ENCODE data around the gene MED31. TPM values are rescaled to one million over a fixed set of nuclear protein-coding genes. Genes with fewer than 3 reads are reported as not detected.
A peak's percentile ranks its signal among the peaks of the same experiment; 100 is the strongest.

The MED31 gene
- total RNA-seq, 1 donor from 2014 or later, result 21.0 TPM

GRCh38 chr17:6610011-6610410, 41.4 kb downstream of the MED31 start:
- H3K9me3 Mint-ChIP-seq (ENCODE audit: unreplicated experiment), result no peaks in the 10 kb centered on the region
- H3K36me3 Mint-ChIP-seq (ENCODE audit: low read depth, unreplicated experiment), result peaks cover 20% of the 10 kb centered on the region
- H3K27ac ChIP-seq (ENCODE audit: low read depth, low read length), result no peak overlapping the region
- H3K27me3 Mint-ChIP-seq (ENCODE audit: low read depth, unreplicated experiment), result no peaks in the 10 kb centered on the region
- H3K4me1 Mint-ChIP-seq (ENCODE audit: low read depth, unreplicated experiment), result peaks cover 14% of the 10 kb centered on the region
- FAIRE-seq, result no peak
- no peaks in the 10 kb centered on the region for H3K27me3 ChIP-seq (ENCODE audit: insufficient read depth, low read length)
- DNase-seq (ENCODE audit: low read depth), result peak; percentile 54
- TF ChIP-seq EZH2 (IDR thresholded peaks at IDR 0.05; ENCODE audit: insufficient read depth, low read length), result no peak
- TF ChIP-seq CTCF (IDR thresholded peaks at IDR 0.05; ENCODE audit: insufficient read depth, low read depth, low read length), result no peak
- H3K4me3 ChIP-seq (ENCODE audit: insufficient read depth, low read depth, low read length), result no peak overlapping the region
- no peak overlapping the region for H3K9ac ChIP-seq (ENCODE audit: low read length)
- H3K4me1 ChIP-seq (ENCODE audit: insufficient read depth, low read length), result peaks cover 5% of the 10 kb centered on the region
- H3K79me2 ChIP-seq (ENCODE audit: insufficient read depth, low read length), result peaks cover 5% of the 10 kb centered on the region
- peaks cover 45% of the 10 kb centered on the region for H3K36me3 ChIP-seq (ENCODE audit: insufficient read depth, low read length)
- H2AFZ ChIP-seq (ENCODE audit: low read depth, low read length), result no peak overlapping the region
- no peaks in the 10 kb centered on the region for H3K9me3 ChIP-seq (ENCODE audit: insufficient read depth, low read depth, low read length)
- peak overlapping the region; percentile 50 for H3K27ac Mint-ChIP-seq (ENCODE audit: unreplicated experiment)
- peak overlapping the region; percentile 37 for H3K4me2 ChIP-seq (ENCODE audit: low read length)
- no peak overlapping the region for H3K4me3 Mint-ChIP-seq (ENCODE audit: unreplicated experiment)
- H4K20me1 ChIP-seq (ENCODE audit: insufficient read depth, low read length), result peaks cover 4% of the 10 kb centered on the region

- Mint-ChIP-seq H3K9me3 (ENCODE audit: unreplicated experiment) (no peaks in the 10 kb centered on the region), H3K4me3 (ENCODE audit: unreplicated experiment) (no peak overlapping the region), H3K36me3 (ENCODE audit: low read depth, unreplicated experiment) (peaks cover 23% of the 10 kb centered on the region), H3K27ac (ENCODE audit: unreplicated experiment) (no peak overlapping the region), H3K27me3 (ENCODE audit: low read depth, unreplicated experiment) (no peaks in the 10 kb centered on the region), H3K4me1 (ENCODE audit: low read depth, unreplicated experiment) (peaks cover 14% of the 10 kb centered on the region)
- Histone ChIP-seq H3K27ac (ENCODE audit: low read depth, low read length) (peak overlapping the region; percentile 12), H2AFZ (ENCODE audit: low read depth, low read length) (no peak overlapping the region), H3K9me3 (ENCODE audit: insufficient read depth, low read depth, low read length) (no peaks in the 10 kb centered on the region), H3K4me3 (ENCODE audit: insufficient read depth, low read depth, low read length) (no peak overlapping the region), H3K27me3 (ENCODE audit: insufficient read depth, low read length) (no peaks in the 10 kb centered on the region), H3K4me1 (ENCODE audit: insufficient read depth, low read length) (peaks cover 5% of the 10 kb centered on the region), H3K4me2 (ENCODE audit: low read length) (no peak overlapping the region), H3K36me3 (ENCODE audit: insufficient read depth, low read length) (peaks cover 45% of the 10 kb centered on the region), H3K79me2 (ENCODE audit: insufficient read depth, low read length) (peaks cover 2% of the 10 kb centered on the region), H3K9ac (ENCODE audit: low read length) (no peak overlapping the region), H4K20me1 (ENCODE audit: insufficient read depth, low read length) (peaks cover 2% of the 10 kb centered on the region)
- TF ChIP-seq CTCF (IDR thresholded peaks at IDR 0.05; ENCODE audit: insufficient read depth, low read depth, low read length), result no peak
- TF ChIP-seq EZH2 (IDR thresholded peaks at IDR 0.05; ENCODE audit: insufficient read depth, low read length), result no peak
- DNase-seq (ENCODE audit: low read depth) (peak; percentile 56), FAIRE-seq (peak; percentile 26)
Observed at GRCh38 chr17:6608321-6608720, 43.1 kb downstream of the MED31 start.

- Histone ChIP-seq H3K4me1 (ENCODE audit: insufficient read depth, low read length) (peaks cover 5% of the 10 kb centered on the region), H3K4me2 (ENCODE audit: low read length) (no peak overlapping the region), H3K36me3 (ENCODE audit: insufficient read depth, low read length) (peaks cover 49% of the 10 kb centered on the region), H4K20me1 (ENCODE audit: insufficient read depth, low read length) (peaks cover 14% of the 10 kb centered on the region), H3K27ac (ENCODE audit: low read depth, low read length) (no peak overlapping the region), H3K9ac (ENCODE audit: low read length) (no peak overlapping the region), H3K79me2 (ENCODE audit: insufficient read depth, low read length) (no peaks in the 10 kb centered on the region), H3K4me3 (ENCODE audit: insufficient read depth, low read depth, low read length) (no peak overlapping the region), H3K27me3 (ENCODE audit: insufficient read depth, low read length) (no peaks in the 10 kb centered on the region), H2AFZ (ENCODE audit: low read depth, low read length) (no peak overlapping the region), H3K9me3 (ENCODE audit: insufficient read depth, low read depth, low read length) (no peaks in the 10 kb centered on the region)
- Mint-ChIP-seq H3K27ac (ENCODE audit: unreplicated experiment) (no peak overlapping the region), H3K4me1 (ENCODE audit: low read depth, unreplicated experiment) (peaks cover 14% of the 10 kb centered on the region), H3K9me3 (ENCODE audit: unreplicated experiment) (no peaks in the 10 kb centered on the region), H3K4me3 (ENCODE audit: unreplicated experiment) (no peak overlapping the region), H3K27me3 (ENCODE audit: low read depth, unreplicated experiment) (no peaks in the 10 kb centered on the region), H3K36me3 (ENCODE audit: low read depth, unreplicated experiment) (peaks cover 31% of the 10 kb centered on the region)
- no peak for DNase-seq (ENCODE audit: low read depth)
- TF ChIP-seq CTCF (IDR thresholded peaks at IDR 0.05; ENCODE audit: insufficient read depth, low read depth, low read length) (no peak), EZH2 (IDR thresholded peaks at IDR 0.05; ENCODE audit: insufficient read depth, low read length) (no peak)
- FAIRE-seq, result no peak
Observed at GRCh38 chr17:6605142-6605541, 46.3 kb downstream of the MED31 start.

All from astrocyte (in vitro differentiated cells and primary cell).